K562 (cell line): ENCODE measurements around the gene PDZK1IP1. TPM values are rescaled to one million over a fixed set of nuclear protein-coding genes. Genes with fewer than 3 reads are reported as not detected.

Experiments used
- BMI1 ChIP-seq: fragments of 150-350 bp; IDR thresholded peaks from 2 replicates; pipeline ENCODE4 v1.6.1; 2014; ENCODE audit warnings: low read length
- BRD9 ChIP-seq: fragments of 450-650 bp; IDR thresholded peaks from 2 replicates; pipeline ENCODE4 v1.6.1; 2018; ENCODE audit warnings: low read depth; ENCODE audit not compliant: partially characterized antibody
- CEBPG ChIP-seq, 3 experiments: fragments of 200-800 bp in 1 of 3; sonication (Bioruptor generic) in 1 of 3; sonication (generic) in 1 of 3; formaldehyde crosslinking in 1 of 3; IDR thresholded peaks in 2 of 3; conservative IDR thresholded peaks in 1 of 3; 2 replicates each; pipeline versions ENCODE4 v1.6.1 to v1.8.0; 2016 to 2022; ENCODE audit warnings: missing compliant biosample characterization in 2 of 3, missing genetic modification characterization in 2 of 3, mild to moderate bottlenecking in 1 of 3, missing genetic modification reagents in 1 of 3
- DPF2 ChIP-seq: fragments of 450-650 bp; IDR thresholded peaks from 2 replicates; pipeline ENCODE4 v1.6.1; 2016
- ELF2 ChIP-seq: fragments of 250-450 bp; sonication (Bioruptor Pico); IDR thresholded peaks from 2 replicates; pipeline ENCODE4 v1.5.0; 2021; ENCODE audit warnings: mild to moderate bottlenecking
- KDM4B ChIP-seq, 2 experiments: fragments of 450-650 bp in 1 of 2; sonication (generic) in 1 of 2; IDR thresholded peaks; 2 replicates each; pipeline ENCODE4 v1.6.1; 2016 to 2017; ENCODE audit warnings: borderline replicate concordance in 2 of 2, antibody characterized with exemption in 1 of 2, low read depth in 1 of 2, mild to moderate bottlenecking in 1 of 2
- MTA2 ChIP-seq: fragments of 450-650 bp; IDR thresholded peaks from 2 replicates; pipeline ENCODE4 v1.6.1; 2016; ENCODE audit warnings: low read depth
- NR2C2 ChIP-seq, 2 experiments: fragments of 200-800 bp in 1 of 2; sonication (Bioruptor generic) in 1 of 2; sonication (generic) in 1 of 2; formaldehyde crosslinking in 1 of 2; IDR thresholded peaks; 2 replicates each; pipeline versions ENCODE4 v1.6.1 to v1.8.0; 2016 to 2022; ENCODE audit warnings: mild to moderate bottlenecking in 1 of 2, missing compliant biosample characterization in 1 of 2, missing genetic modification characterization in 1 of 2, missing genetic modification reagents in 1 of 2
- NR4A1 ChIP-seq, 2 experiments: fragments of 250-450 bp in 1 of 2; fragments of 450-650 bp in 1 of 2; sonication (Bioruptor Pico) in 1 of 2; IDR thresholded peaks; 2 replicates each; pipeline versions ENCODE4 v1.4.0 to v1.6.1; 2016 to 2020; ENCODE audit warnings: mild to moderate bottlenecking in 2 of 2, missing compliant biosample characterization in 1 of 2, missing genetic modification characterization in 1 of 2, moderate library complexity in 1 of 2
- RUNX1 ChIP-seq: sonication (generic); IDR thresholded peaks from 2 replicates; pipeline ENCODE4 v1.6.1; 2016; ENCODE audit warnings: antibody characterized with exemption, low read depth
- SP1 ChIP-seq: sonication (generic); formaldehyde crosslinking; IDR thresholded peaks from 2 replicates; pipeline ENCODE4 v1.8.1; 2022; ENCODE audit warnings: mild to moderate bottlenecking, missing genetic modification reagents
- TAF1 ChIP-seq: IDR thresholded peaks from 2 replicates; pipeline ENCODE4 v1.6.1; 2011; ENCODE audit warnings: mild to moderate bottlenecking, low read length, moderate library complexity; ENCODE audit not compliant: insufficient read depth, control insufficient read depth, severe bottlenecking; ENCODE audit errors: extremely low read depth
- YBX1 ChIP-seq: fragments of 450-650 bp; IDR thresholded peaks from 2 replicates; pipeline ENCODE4 v1.7.1; 2016; ENCODE audit warnings: mild to moderate bottlenecking
- ZKSCAN1 ChIP-seq: fragments of 150-350 bp; IDR thresholded peaks from 2 replicates; pipeline ENCODE4 v1.6.1; 2016; ENCODE audit warnings: low read depth, low read length
- ZNF445 ChIP-seq: fragments of 250-450 bp; sonication (Bioruptor Pico); IDR thresholded peaks from 2 replicates; pipeline ENCODE4 v1.4.0; 2020; ENCODE audit warnings: low read depth, mild to moderate bottlenecking, moderate library complexity
- ZNF583 ChIP-seq: fragments of 250-450 bp; sonication (Bioruptor Pico); IDR thresholded peaks from 2 replicates; pipeline ENCODE4 v1.4.0; 2020
- ZNF77 ChIP-seq: fragments of 250-450 bp; sonication (Bioruptor Pico); IDR thresholded peaks from 2 replicates; pipeline ENCODE4 v1.5.0; 2020
- ZNF780A ChIP-seq: fragments of 250-450 bp; sonication (Bioruptor Pico); IDR thresholded peaks from 2 replicates; pipeline ENCODE4 v1.5.0; 2021; ENCODE audit warnings: mild to moderate bottlenecking
- polyA plus RNA-seq, 8 experiments: library from polyadenylated mRNA; depleted of rRNA in 4 of 8; stranded (reverse) in 5 of 8; unstranded in 3 of 8; fragments of >200 nt; fragmentation: Nextera tagmentation in 2 of 8; fragmentation: Illumina TruSeq in 1 of 8; extraction: Ambion mirVana in 2 of 8; extraction: Trizol in 1 of 8; gene quantifications; 2 replicates each; pipeline versions ENCODE4 v1.2.1 to v1.2.3, GENCODE V29; 2011 to 2014; ENCODE audit warnings: inconsistent platforms in 1 of 8, missing spikeins in 1 of 8
- total RNA-seq, 7 experiments: library from RNA; depleted of rRNA in 6 of 7; stranded (reverse); fragments of >200 nt in 6 of 7; fragmentation: Illumina TruSeq in 2 of 7; extraction: Trizol in 2 of 7; gene quantifications; 2 replicates each; pipeline versions ENCODE4 v1.2.1 to v1.2.3, GENCODE V29; 2011 to 2021; ENCODE audit warnings: low replicate concordance in 1 of 7
- TF ChIP-seq, protein P1 (sequence below): sonication (generic); formaldehyde crosslinking; IDR thresholded peaks from 2 replicates; pipeline ENCODE4 v1.8.1; 2023; ENCODE audit warnings: missing genetic modification reagents, mild to moderate bottlenecking, borderline replicate concordance
- TF ChIP-seq, protein P2 (sequence below): fragments of 250-450 bp; sonication (Bioruptor Pico); IDR thresholded peaks from 2 replicates; pipeline ENCODE4 v1.9.0; 2021; ENCODE audit warnings: mild to moderate bottlenecking, inconsistent platforms

Gene PDZK1IP1
- total and polyA plus RNA-seq, 9 of the 15 experiments (the other 6 are each of a cell fraction or from before 2014, with no cell fraction given) = 0.17 to 0.68 (median 0.53) TPM; not detected in 2

DNA sequence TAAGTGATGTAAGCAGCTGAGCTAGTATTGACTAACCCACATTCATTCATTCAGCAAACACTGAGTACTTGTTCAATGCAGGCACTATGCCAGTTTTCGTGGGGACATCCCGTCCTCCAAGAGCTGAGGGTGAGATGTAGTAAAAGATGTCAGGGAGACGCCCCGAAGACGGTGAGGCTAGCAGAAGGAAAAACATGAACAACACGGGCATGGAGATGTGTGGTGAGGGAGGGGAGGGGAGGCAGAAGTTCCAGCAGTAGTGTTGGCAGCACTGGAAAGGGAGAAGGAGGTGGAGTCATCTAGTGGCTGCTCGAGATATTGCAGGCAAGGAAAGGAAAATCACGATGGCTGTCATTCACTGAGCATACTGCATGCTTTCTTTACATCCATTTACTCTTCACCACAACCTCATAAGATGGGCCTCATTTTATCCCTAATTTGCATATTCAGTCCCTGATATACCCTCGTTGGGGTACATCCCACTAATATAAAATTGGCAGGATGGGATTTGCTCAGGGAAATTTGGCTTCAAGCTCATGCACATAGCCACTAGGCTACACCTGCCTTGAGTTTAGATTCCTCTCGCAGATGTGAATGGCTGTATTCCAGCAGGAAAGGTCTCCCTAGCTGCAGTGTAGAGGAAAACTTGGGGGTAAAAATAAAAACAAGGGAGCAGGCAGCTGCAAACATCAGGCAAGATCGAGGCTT lies 14.5 kb downstream of the PDZK1IP1 start (continued):
- TF ChIP-seq, protein P1, sequence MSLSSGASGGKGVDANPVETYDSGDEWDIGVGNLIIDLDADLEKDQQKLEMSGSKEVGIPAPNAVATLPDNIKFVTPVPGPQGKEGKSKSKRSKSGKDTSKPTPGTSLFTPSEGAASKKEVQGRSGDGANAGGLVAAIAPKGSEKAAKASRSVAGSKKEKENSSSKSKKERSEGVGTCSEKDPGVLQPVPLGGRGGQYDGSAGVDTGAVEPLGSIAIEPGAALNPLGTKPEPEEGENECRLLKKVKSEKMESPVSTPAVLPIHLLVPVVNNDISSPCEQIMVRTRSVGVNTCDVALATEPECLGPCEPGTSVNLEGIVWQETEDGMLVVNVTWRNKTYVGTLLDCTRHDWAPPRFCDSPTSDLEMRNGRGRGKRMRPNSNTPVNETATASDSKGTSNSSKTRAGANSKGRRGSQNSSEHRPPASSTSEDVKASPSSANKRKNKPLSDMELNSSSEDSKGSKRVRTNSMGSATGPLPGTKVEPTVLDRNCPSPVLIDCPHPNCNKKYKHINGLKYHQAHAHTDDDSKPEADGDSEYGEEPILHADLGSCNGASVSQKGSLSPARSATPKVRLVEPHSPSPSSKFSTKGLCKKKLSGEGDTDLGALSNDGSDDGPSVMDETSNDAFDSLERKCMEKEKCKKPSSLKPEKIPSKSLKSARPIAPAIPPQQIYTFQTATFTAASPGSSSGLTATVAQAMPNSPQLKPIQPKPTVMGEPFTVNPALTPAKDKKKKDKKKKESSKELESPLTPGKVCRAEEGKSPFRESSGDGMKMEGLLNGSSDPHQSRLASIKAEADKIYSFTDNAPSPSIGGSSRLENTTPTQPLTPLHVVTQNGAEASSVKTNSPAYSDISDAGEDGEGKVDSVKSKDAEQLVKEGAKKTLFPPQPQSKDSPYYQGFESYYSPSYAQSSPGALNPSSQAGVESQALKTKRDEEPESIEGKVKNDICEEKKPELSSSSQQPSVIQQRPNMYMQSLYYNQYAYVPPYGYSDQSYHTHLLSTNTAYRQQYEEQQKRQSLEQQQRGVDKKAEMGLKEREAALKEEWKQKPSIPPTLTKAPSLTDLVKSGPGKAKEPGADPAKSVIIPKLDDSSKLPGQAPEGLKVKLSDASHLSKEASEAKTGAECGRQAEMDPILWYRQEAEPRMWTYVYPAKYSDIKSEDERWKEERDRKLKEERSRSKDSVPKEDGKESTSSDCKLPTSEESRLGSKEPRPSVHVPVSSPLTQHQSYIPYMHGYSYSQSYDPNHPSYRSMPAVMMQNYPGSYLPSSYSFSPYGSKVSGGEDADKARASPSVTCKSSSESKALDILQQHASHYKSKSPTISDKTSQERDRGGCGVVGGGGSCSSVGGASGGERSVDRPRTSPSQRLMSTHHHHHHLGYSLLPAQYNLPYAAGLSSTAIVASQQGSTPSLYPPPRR (CRISPR knock-in tag) = no peak
- TF ChIP-seq YBX1 = no peak
- TF ChIP-seq KDM4B (IDR thresholded peaks at IDR 0.05; ENCODE audit: borderline replicate concordance in 2 of 2, low read depth in 1 of 2) = no peak
- TF ChIP-seq BMI1 = no peak
- 0 out of 2 replicates have a peak, but pooled peaks have one; percentile 27 for TF ChIP-seq ZKSCAN1
- TF ChIP-seq ZNF77 (CRISPR knock-in tag) = no peak
- no peak for TF ChIP-seq ZNF583
- no peak for TF ChIP-seq BRD9
- no peak; the same call in 1 of the 2 replicates for TF ChIP-seq DPF2
- TF ChIP-seq SP1 = no peak
- no peak for TF ChIP-seq MTA2
- TF ChIP-seq RUNX1 = no peak
- TF ChIP-seq ZNF445 = no peak
- TF ChIP-seq NR4A1 (CRISPR knock-in tag; IDR thresholded peaks at IDR 0.05) = no peak
- TF ChIP-seq NR4A1 (tag; IDR thresholded peaks at IDR 0.05) = no peak
- TF ChIP-seq, protein P2, sequence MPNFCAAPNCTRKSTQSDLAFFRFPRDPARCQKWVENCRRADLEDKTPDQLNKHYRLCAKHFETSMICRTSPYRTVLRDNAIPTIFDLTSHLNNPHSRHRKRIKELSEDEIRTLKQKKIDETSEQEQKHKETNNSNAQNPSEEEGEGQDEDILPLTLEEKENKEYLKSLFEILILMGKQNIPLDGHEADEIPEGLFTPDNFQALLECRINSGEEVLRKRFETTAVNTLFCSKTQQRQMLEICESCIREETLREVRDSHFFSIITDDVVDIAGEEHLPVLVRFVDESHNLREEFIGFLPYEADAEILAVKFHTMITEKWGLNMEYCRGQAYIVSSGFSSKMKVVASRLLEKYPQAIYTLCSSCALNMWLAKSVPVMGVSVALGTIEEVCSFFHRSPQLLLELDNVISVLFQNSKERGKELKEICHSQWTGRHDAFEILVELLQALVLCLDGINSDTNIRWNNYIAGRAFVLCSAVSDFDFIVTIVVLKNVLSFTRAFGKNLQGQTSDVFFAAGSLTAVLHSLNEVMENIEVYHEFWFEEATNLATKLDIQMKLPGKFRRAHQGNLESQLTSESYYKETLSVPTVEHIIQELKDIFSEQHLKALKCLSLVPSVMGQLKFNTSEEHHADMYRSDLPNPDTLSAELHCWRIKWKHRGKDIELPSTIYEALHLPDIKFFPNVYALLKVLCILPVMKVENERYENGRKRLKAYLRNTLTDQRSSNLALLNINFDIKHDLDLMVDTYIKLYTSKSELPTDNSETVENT (CRISPR knock-in tag) = no peak
- no peak for TF ChIP-seq TAF1
- TF ChIP-seq ELF2 (CRISPR knock-in tag) = no peak
- TF ChIP-seq NR2C2 (CRISPR knock-in tag; IDR thresholded peaks at IDR 0.05) = no peak
- TF ChIP-seq NR2C2 (tag; IDR thresholded peaks at IDR 0.05) = no peak
- TF ChIP-seq CEBPG (CRISPR knock-in tag; IDR thresholded peaks at IDR 0.05) = no peak; the same call in 1 of the 2 replicates
- no peak for TF ChIP-seq CEBPG (tag; conservative IDR thresholded peaks at IDR 0.05 in 1 of 2, IDR thresholded peaks at IDR 0.05 in 1 of 2)
- no peak for TF ChIP-seq ZNF780A (CRISPR knock-in tag)
